ENCODE data around the gene SSR2.

DNA sequence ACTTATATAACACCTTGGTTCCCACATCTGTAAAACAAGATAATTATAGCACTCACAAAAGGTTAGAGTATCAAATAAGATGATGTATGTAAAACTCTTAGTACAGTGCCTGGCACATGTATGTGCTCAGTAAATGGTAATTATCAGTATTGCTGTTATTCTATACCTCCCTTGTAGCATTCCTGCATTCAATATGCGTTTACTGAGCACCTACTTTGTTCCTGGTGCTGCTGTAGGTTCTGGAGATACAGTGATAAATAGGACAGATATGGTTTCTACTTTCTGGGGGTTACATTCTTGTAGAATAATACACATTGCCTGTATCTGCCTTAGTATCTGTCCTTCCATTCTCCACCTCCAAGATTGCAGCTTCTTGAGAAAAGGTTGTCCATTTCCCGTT, 1.2 kb upstream of the SSR2 start:
- TF ChIP-seq, protein P1, sequence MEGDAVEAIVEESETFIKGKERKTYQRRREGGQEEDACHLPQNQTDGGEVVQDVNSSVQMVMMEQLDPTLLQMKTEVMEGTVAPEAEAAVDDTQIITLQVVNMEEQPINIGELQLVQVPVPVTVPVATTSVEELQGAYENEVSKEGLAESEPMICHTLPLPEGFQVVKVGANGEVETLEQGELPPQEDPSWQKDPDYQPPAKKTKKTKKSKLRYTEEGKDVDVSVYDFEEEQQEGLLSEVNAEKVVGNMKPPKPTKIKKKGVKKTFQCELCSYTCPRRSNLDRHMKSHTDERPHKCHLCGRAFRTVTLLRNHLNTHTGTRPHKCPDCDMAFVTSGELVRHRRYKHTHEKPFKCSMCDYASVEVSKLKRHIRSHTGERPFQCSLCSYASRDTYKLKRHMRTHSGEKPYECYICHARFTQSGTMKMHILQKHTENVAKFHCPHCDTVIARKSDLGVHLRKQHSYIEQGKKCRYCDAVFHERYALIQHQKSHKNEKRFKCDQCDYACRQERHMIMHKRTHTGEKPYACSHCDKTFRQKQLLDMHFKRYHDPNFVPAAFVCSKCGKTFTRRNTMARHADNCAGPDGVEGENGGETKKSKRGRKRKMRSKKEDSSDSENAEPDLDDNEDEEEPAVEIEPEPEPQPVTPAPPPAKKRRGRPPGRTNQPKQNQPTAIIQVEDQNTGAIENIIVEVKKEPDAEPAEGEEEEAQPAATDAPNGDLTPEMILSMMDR (IDR thresholded peaks at IDR 0.05; ENCODE audit: low read depth, low read length), result no peak
- TF ChIP-seq EZH2phosphoT487 (IDR thresholded peaks at IDR 0.05; ENCODE audit: low read depth), result no peak
